Smooth muscle cell (in vitro differentiated cells): Measurements from ENCODE around the gene FRAT1. TPM values are rescaled to one million over a fixed set of nuclear protein-coding genes. Genes with fewer than 3 reads are reported as not detected.

ENCODE experiments used
- DNase-seq: peaks from one replicate; lab custom pipeline; 2025; ENCODE audit not compliant: unreplicated experiment; lab: John Stamatoyannopoulos, UW
- H2AFZ ChIP-seq: fragments of 200-600 bp; sonication (generic); 2 replicates; pipeline ENCODE4 v1.6.0; 2016; ENCODE audit warnings: antibody characterized with exemption, low read depth, mild to moderate bottlenecking
- H3F3A ChIP-seq: fragments of 200-600 bp; sonication (generic); 2 replicates; pipeline ENCODE4 v1.6.0; 2017; ENCODE audit warnings: antibody characterized with exemption, low read depth
- H3K27ac ChIP-seq: fragments of 200-600 bp; sonication (generic); 2 replicates; pipeline ENCODE4 v1.5.1; 2016; ENCODE audit warnings: low read depth, mild to moderate bottlenecking
- H3K27me3 ChIP-seq: fragments of 200-600 bp; sonication (generic); 2 replicates; pipeline ENCODE4 v1.6.1; 2016; ENCODE audit warnings: low read depth, mild to moderate bottlenecking
- H3K36me3 ChIP-seq: fragments of 200-600 bp; sonication (generic); 2 replicates; pipeline ENCODE4 v1.5.1; 2016; ENCODE audit warnings: low read depth
- H3K4me1 ChIP-seq: fragments of 200-600 bp; sonication (generic); 2 replicates; pipeline ENCODE4 v1.5.1; 2016; ENCODE audit warnings: low read depth
- H3K4me2 ChIP-seq: fragments of 200-600 bp; sonication (generic); 2 replicates; pipeline ENCODE4 v1.6.0; 2016; ENCODE audit warnings: mild to moderate bottlenecking
- H3K4me3 ChIP-seq: fragments of 200-600 bp; sonication (generic); 2 replicates; pipeline ENCODE4 v1.5.1; 2016; ENCODE audit warnings: mild to moderate bottlenecking
- H3K79me2 ChIP-seq: fragments of 200-600 bp; sonication (generic); 2 replicates; pipeline ENCODE4 v1.6.0; 2016; ENCODE audit warnings: low read depth, mild to moderate bottlenecking
- H3K9ac ChIP-seq: fragments of 200-600 bp; sonication (generic); 2 replicates; pipeline ENCODE4 v1.6.0; 2016; ENCODE audit warnings: low read depth
- H3K9me3 ChIP-seq: fragments of 200-600 bp; sonication (generic); replicated peaks from 2 replicates; pipeline ENCODE4 v1.5.1; 2016; ENCODE audit warnings: low read depth
- H4K20me1 ChIP-seq: fragments of 200-600 bp; sonication (generic); 2 replicates; pipeline ENCODE4 v1.6.0; 2016; ENCODE audit warnings: low read depth
- CTCF ChIP-seq: fragments of 200-600 bp; sonication (generic); IDR thresholded peaks from 2 replicates; pipeline ENCODE4 v1.5.1; 2017; ENCODE audit warnings: borderline replicate concordance, mild to moderate bottlenecking, antibody characterized with exemption; ENCODE audit not compliant: insufficient read depth, poor library complexity, severe bottlenecking
- WGBS: methylation state at CpG from one replicate; pipeline ENCODE4 v1.1.7; 2016; ENCODE audit warnings: low lambda C conversion rate; 5-methylcytosine and 5-hydroxymethylcytosine counted together
- polyA plus RNA-seq: library from polyadenylated mRNA; unstranded; fragments of >200 nt; fragmentation: Nextera tagmentation; extraction: Ambion mirVana; gene quantifications from 2 replicates; pipeline ENCODE4 v1.2.1, GENCODE V29; 2016
- total RNA-seq: library from RNA; depleted of rRNA; stranded (reverse); fragments of >200 nt; gene quantifications from 2 replicates; pipeline ENCODE4 v1.2.3, GENCODE V29; 2014

Gene FRAT1
- total and polyA plus RNA-seq, 2 experiments from 2014 or later, result 0.58 to 1.3 TPM

GRCh38 chr10:97321804-97322190 is 2.7 kb downstream of the FRAT1 start:
- no peaks in the 10 kb centered on the region for H3F3A ChIP-seq
- no peak overlapping the region for H3K4me2 ChIP-seq
- H3K79me2 ChIP-seq, result no peaks in the 10 kb centered on the region
- no peaks in the 10 kb centered on the region for H3K36me3 ChIP-seq
- peaks cover 8% of the 10 kb centered on the region for H3K27me3 ChIP-seq
- DNase-seq, result no peak
- H2AFZ ChIP-seq, result no peak overlapping the region
- H3K4me1 ChIP-seq, result peaks cover 20% of the 10 kb centered on the region
- H3K4me3 ChIP-seq, result peak overlapping the region; percentile 100
- H3K27ac ChIP-seq, result no peak overlapping the region
- no peaks in the 10 kb centered on the region for H4K20me1 ChIP-seq
- TF ChIP-seq CTCF, result no peak
- 57% methylated on average over 3 of the region's 3 CpGs for WGBS
- no peak overlapping the region for H3K9ac ChIP-seq
- H3K9me3 ChIP-seq, result no peaks in the 10 kb centered on the region

GRCh38 chr10:97323501-97323900 is 4.4 kb downstream of the FRAT1 start:
- Histone ChIP-seq H4K20me1 (no peaks in the 10 kb centered on the region), H3K27me3 (peaks cover 8% of the 10 kb centered on the region), H3K4me1 (peaks cover 20% of the 10 kb centered on the region), H3K4me3 (no peak overlapping the region), H3F3A (no peaks in the 10 kb centered on the region), H3K4me2 (no peak overlapping the region), H3K79me2 (no peaks in the 10 kb centered on the region), H3K36me3 (no peaks in the 10 kb centered on the region), H3K27ac (no peak overlapping the region), H3K9ac (no peak overlapping the region), H3K9me3 (no peaks in the 10 kb centered on the region), H2AFZ (no peak overlapping the region)
- no peak for DNase-seq
- 93% methylated on average over 4 of the region's 4 CpGs for WGBS
- TF ChIP-seq CTCF, result no peak

GRCh38 chr10:97325754-97326153 is 6.7 kb downstream of the FRAT1 start:
- H3F3A ChIP-seq, result no peaks in the 10 kb centered on the region
- H3K27me3 ChIP-seq, result peaks cover 2% of the 10 kb centered on the region
- H3K27ac ChIP-seq, result no peak overlapping the region
- H3K9me3 ChIP-seq, result no peaks in the 10 kb centered on the region
- H3K9ac ChIP-seq, result no peak overlapping the region
- H2AFZ ChIP-seq, result no peak overlapping the region
- H3K4me1 ChIP-seq, result peaks cover 12% of the 10 kb centered on the region
- H3K36me3 ChIP-seq, result no peaks in the 10 kb centered on the region
- DNase-seq, result no peak
- WGBS, result 78% methylated on average over 9 of the region's 9 CpGs
- H4K20me1 ChIP-seq, result no peaks in the 10 kb centered on the region
- H3K4me2 ChIP-seq, result no peak overlapping the region
- TF ChIP-seq CTCF, result no peak
- no peak overlapping the region for H3K4me3 ChIP-seq
- H3K79me2 ChIP-seq, result peaks cover 8% of the 10 kb centered on the region
